ENCODE measurements around the gene PLA2G12A. TPM values are rescaled to one million over a fixed set of nuclear protein-coding genes. Genes with fewer than 3 reads are reported as not detected.

PLA2G12A gene
- total RNA-seq, 4 donors from 2014 or later, result 15.6 to 33.2 (median 20.5) TPM

GRCh38 chr4:109676886-109677285, 53.0 kb downstream of the PLA2G12A start:
- WGBS, result 93% methylated on average over 1 of the region's 1 CpG
- Histone ChIP-seq H3K36me3 (peaks cover 3% of the 10 kb centered on the region), H3K27me3 (no peaks in the 10 kb centered on the region)

GRCh38 chr4:109675843-109676242, 54.0 kb downstream of the PLA2G12A start:
- no peak for TF ChIP-seq POLR2A (IDR thresholded peaks at IDR 0.05)
- no peak for TF ChIP-seq CTCF (IDR thresholded peaks at IDR 0.05)
- TF ChIP-seq EP300 (IDR thresholded peaks at IDR 0.05), result no peak
- TF ChIP-seq POLR2AphosphoS5 (IDR thresholded peaks at IDR 0.05), result no peak
- 97% methylated on average over 1 of the region's 1 CpG for WGBS
- no peak overlapping the region for H3K27ac ChIP-seq

More at GRCh38 chr4:109676886-109677285, 53.0 kb downstream of the PLA2G12A start:
- Histone ChIP-seq H3K9me3 (peaks cover 5% of the 10 kb centered on the region), H3K4me3 (no peak overlapping the region), H3K4me1 (no peaks in the 10 kb centered on the region), H3K27ac (no peak overlapping the region)
- no peak for DNase-seq (ENCODE audit: low spot score in 2 of 2)
- TF ChIP-seq POLR2A (IDR thresholded peaks at IDR 0.05) (no peak), EP300 (IDR thresholded peaks at IDR 0.05) (no peak), POLR2AphosphoS5 (IDR thresholded peaks at IDR 0.05) (no peak), CTCF (IDR thresholded peaks at IDR 0.05) (no peak)

GRCh38 chr4:109675181-109675580, 54.7 kb downstream of the PLA2G12A start:
- 93% methylated on average over 3 of the region's 3 CpGs for WGBS
- H3K36me3 ChIP-seq, result no peaks in the 10 kb centered on the region
- no peak overlapping the region for H3K4me3 ChIP-seq
- TF ChIP-seq POLR2AphosphoS5 (IDR thresholded peaks at IDR 0.05) (no peak), EP300 (IDR thresholded peaks at IDR 0.05) (no peak), POLR2A (IDR thresholded peaks at IDR 0.05) (no peak)
- no peaks in the 10 kb centered on the region for H3K4me1 ChIP-seq
- no peak for DNase-seq (ENCODE audit: low spot score in 2 of 2)
- H3K27ac ChIP-seq, result no peak overlapping the region
- H3K9me3 ChIP-seq, result peaks cover 5% of the 10 kb centered on the region
- no peaks in the 10 kb centered on the region for H3K27me3 ChIP-seq

More at GRCh38 chr4:109675843-109676242, 54.0 kb downstream of the PLA2G12A start:
- Histone ChIP-seq H3K36me3 (no peaks in the 10 kb centered on the region), H3K4me3 (no peak overlapping the region), H3K27me3 (no peaks in the 10 kb centered on the region), H3K9me3 (peaks cover 5% of the 10 kb centered on the region), H3K4me1 (no peaks in the 10 kb centered on the region)
- DNase-seq (ENCODE audit: low spot score in 2 of 2), result no peak

- Histone ChIP-seq H3K4me3 (no peak overlapping the region), H3K36me3 (no peaks in the 10 kb centered on the region), H3K9me3 (peaks cover under 1% of the 10 kb centered on the region), H3K27ac (no peak overlapping the region), H3K4me1 (no peaks in the 10 kb centered on the region), H3K27me3 (no peaks in the 10 kb centered on the region)
- TF ChIP-seq CTCF (IDR thresholded peaks at IDR 0.05) (no peak), EP300 (IDR thresholded peaks at IDR 0.05) (no peak), POLR2A (IDR thresholded peaks at IDR 0.05) (no peak), POLR2AphosphoS5 (IDR thresholded peaks at IDR 0.05) (no peak)
- 100% methylated on average over 1 of the region's 1 CpG for WGBS
- DNase-seq (ENCODE audit: low spot score in 2 of 2), result no peak
These were observed 56.6 kb downstream of the PLA2G12A start for GRCh38 chr4:109673303-109673702.

- Histone ChIP-seq H3K4me3 (no peak overlapping the region), H3K36me3 (no peaks in the 10 kb centered on the region), H3K9me3 (no peaks in the 10 kb centered on the region), H3K27me3 (no peaks in the 10 kb centered on the region), H3K27ac (no peak overlapping the region), H3K4me1 (no peaks in the 10 kb centered on the region)
- TF ChIP-seq POLR2AphosphoS5 (IDR thresholded peaks at IDR 0.05) (no peak), EP300 (IDR thresholded peaks at IDR 0.05) (no peak), POLR2A (IDR thresholded peaks at IDR 0.05) (no peak), CTCF (IDR thresholded peaks at IDR 0.05) (no peak)
- no peak for DNase-seq (ENCODE audit: low spot score in 2 of 2)
These were observed 57.5 kb downstream of the PLA2G12A start for GRCh38 chr4:109672169-109672930.
